NCI-H146 treated with DMSO at 0.1 percent for 48 hours (cell line): Measurements from ENCODE around the gene NR1D2.
"Not testable (repeated sequence)": the region's sequence is repeated elsewhere in the genome, so short reads cannot be mapped to it uniquely, and the experiment has no call there.

Experiments used
- DNase-seq: peaks from one replicate; lab custom pipeline; 2025; ENCODE audit not compliant: unreplicated experiment; lab: John Stamatoyannopoulos, UW

Gene NR1D2

GRCh38 chr3:24002129-24002528 lies 57.0 kb downstream of the NR1D2 start:
- no peak for DNase-seq

DNA sequence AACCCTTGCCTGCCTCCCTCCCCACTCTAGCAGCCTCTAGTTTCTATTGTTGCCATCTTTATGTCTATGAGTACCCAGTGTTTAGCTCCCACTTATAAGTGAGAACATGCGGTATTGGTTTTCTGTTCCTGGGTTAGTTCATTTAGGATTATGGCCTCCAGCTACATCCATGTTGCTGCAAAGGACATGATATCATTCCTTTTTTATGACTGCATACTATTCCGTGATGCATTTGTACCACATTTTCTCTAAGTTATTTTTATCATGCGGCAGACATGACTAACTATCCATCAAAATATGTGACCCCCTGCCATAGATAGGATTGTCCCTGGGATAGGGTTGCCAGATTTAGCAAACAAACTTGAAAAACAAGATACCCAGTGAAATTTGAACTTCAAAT lies 58.4 kb downstream of the NR1D2 start:
- DNase-seq, result no peak

DNA sequence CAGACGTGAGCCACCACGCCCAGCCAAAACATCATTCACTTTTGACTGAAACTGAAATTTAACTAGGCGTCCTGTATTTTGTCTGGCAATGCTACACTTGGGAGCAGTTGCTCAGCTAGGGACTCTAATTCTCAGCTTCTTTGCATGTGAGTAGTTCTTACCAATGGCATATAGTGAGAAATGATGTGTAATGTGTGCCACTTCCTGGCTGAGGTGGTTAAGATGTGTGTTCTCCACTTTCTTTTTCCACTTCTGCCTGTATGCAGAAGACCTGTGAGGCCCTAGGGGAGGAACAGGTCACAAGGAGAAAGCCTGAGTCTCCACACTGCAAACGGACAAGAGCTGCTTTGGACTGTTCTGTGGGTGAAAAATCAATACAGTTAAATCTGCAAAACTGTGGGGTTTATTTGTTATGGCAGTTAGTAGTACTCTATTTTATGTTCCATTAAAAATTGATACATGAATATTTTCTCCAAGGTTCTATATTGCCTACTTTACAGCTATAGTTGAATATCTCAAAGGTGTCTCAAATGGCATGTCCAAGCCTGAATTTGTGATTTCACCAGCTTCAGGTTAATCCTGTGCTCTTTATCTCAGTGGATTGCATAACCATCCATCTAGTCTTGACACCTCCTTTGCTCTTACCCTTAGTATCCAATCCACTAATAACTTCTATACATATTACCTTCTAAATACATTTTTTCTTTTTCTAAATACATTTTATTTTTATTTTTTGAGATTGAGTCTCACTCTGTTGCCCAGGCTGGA lies 59.3 kb downstream of the NR1D2 start:
- no peak for DNase-seq

- no peak for DNase-seq
Measured at GRCh38 chr3:24005669-24006068, 60.6 kb downstream of the NR1D2 start.

DNA sequence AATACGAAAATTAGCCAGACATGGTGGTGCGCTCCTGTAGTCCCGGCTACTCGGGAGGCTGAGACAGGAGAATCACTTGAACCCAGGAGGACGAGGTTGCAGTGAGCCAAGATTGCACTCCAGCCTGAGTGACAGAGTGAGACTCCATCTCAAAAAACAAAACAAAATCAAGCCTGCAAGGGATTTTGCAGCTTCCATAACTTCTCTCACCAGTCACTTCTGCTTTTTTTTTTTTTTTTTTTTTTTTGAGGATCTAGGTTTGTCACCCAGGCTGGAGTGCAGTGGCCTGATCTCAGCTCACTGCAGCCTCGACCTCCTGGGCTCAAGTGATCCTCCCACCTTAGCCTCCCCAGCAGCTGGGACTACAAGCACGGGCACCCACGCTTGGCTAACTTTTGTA lies 65.7 kb downstream of the NR1D2 start:
- DNase-seq, result not testable (repeated sequence)

GRCh38 chr3:24012589-24013269 lies 67.6 kb downstream of the NR1D2 start:
- DNase-seq, result no peak

DNA sequence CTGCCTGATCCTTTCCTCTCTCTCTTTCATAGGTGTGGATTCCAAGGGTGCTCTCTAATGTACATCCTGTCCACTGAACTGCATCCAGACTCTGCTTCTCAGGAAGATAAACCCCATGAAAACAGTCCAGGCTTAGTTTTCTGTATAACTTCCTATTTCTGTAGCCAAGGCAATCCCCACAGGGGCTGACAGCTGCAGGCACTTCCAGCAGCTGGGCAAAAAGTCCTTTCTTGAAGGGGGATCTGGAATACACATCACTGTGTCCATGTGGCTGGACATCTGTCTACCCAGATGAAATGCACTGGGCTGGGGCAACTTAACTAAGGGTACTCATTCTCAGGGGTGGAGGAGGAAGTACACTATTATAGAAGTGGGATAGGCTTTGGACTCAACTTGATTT lies 72.2 kb downstream of the NR1D2 start:
- DNase-seq, result no peak

GRCh38 chr3:24018784-24019570 lies 73.9 kb downstream of the NR1D2 start:
- no peak for DNase-seq

GRCh38 chr3:24019585-24019984 lies 74.5 kb downstream of the NR1D2 start:
- DNase-seq, result no peak

GRCh38 chr3:24020036-24020691 lies 75.1 kb downstream of the NR1D2 start:
- no peak for DNase-seq

- DNase-seq, result no peak
Measured at GRCh38 chr3:24023197-24023596, 78.1 kb downstream of the NR1D2 start.

GRCh38 chr3:24025805-24026204 lies 80.7 kb downstream of the NR1D2 start:
- DNase-seq, result no peak

- not testable (repeated sequence) for DNase-seq
Measured at GRCh38 chr3:24026665-24027064, 81.6 kb downstream of the NR1D2 start.

DNA sequence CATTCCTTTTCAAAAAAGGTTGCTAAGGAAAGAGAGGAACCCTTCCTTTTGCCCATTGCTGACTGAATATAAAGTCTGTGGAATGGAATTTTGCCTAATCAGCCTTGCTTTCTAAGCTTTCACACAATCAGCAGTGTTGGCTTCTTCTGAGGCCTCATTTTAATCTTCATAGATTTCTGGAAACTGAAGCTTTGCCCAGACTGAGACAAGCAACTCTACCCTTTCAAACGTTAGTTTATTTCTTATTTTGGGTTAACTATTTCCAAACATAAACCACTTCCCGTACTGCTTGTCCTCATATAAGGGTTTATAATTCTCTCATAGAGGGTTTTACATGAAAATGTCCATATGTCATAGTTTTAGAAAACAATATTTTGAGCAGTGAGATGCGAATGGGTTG lies 82.9 kb downstream of the NR1D2 start:
- no peak for DNase-seq
